Bronchial epithelial cell (primary cell): ENCODE measurements around the gene CAPZA1. TPM values are rescaled to one million over a fixed set of nuclear protein-coding genes. Genes with fewer than 3 reads are reported as not detected.

ENCODE experiments used
- DNase-seq: peaks from one replicate; pipeline ENCODE4 v3.0.0-alpha.2; 2010; ENCODE audit warnings: low read depth
- FAIRE-seq: peaks from 2 replicates; lab custom pipeline; 2011; peaks lifted over from hg19 to GRCh38; lab: Jason Lieb, UNC
- H3K27me3 ChIP-seq: 2 replicates; pipeline ENCODE4 v1.5.1; 2011; ENCODE audit warnings: low read length; ENCODE audit not compliant: control insufficient read depth, insufficient read depth
- H3K36me3 ChIP-seq: 2 replicates; pipeline ENCODE4 v1.5.1; 2011; ENCODE audit warnings: low read length; ENCODE audit not compliant: control insufficient read depth, insufficient read depth
- H3K4me3 ChIP-seq: 2 replicates; pipeline ENCODE4 v1.5.1; 2011; ENCODE audit warnings: mild to moderate bottlenecking, low read depth, low read length, control low read depth
- CTCF ChIP-seq: IDR thresholded peaks from 2 replicates; pipeline ENCODE4 v1.5.1; 2011; ENCODE audit warnings: mild to moderate bottlenecking, moderate library complexity, low read length, control low read depth, inconsistent platforms; ENCODE audit not compliant: insufficient read depth, severe bottlenecking
- total RNA-seq: library from RNA; depleted of rRNA; stranded (reverse); fragments of >200 nt; gene quantifications from 2 replicates; pipeline ENCODE4 v1.2.1, GENCODE V29; 2014

The CAPZA1 gene
- total RNA-seq, 1 donor from 2014 or later: 265 TPM

GRCh38 chr1:112692681-112693080 is 73.0 kb downstream of the CAPZA1 start:
- Histone ChIP-seq H3K36me3 (peaks cover 37% of the 10 kb centered on the region), H3K4me3 (no peak overlapping the region), H3K27me3 (no peaks in the 10 kb centered on the region)
- DNase-seq (no peak), FAIRE-seq (no peak)
- TF ChIP-seq CTCF: no peak

GRCh38 chr1:112693821-112694220 is 74.2 kb downstream of the CAPZA1 start:
- H3K27me3 ChIP-seq: no peaks in the 10 kb centered on the region
- no peak for TF ChIP-seq CTCF
- no peak for FAIRE-seq
- no peak overlapping the region for H3K4me3 ChIP-seq
- peaks cover 43% of the 10 kb centered on the region for H3K36me3 ChIP-seq
- no peak for DNase-seq

- no peak for TF ChIP-seq CTCF
- H3K4me3 ChIP-seq: no peak overlapping the region
- no peaks in the 10 kb centered on the region for H3K27me3 ChIP-seq
- no peak for FAIRE-seq
- H3K36me3 ChIP-seq: peaks cover 40% of the 10 kb centered on the region
- DNase-seq: no peak
These were observed 74.8 kb downstream of the CAPZA1 start for GRCh38 chr1:112694363-112694929.

- FAIRE-seq (no peak), DNase-seq (no peak)
- Histone ChIP-seq H3K4me3 (no peak overlapping the region), H3K27me3 (no peaks in the 10 kb centered on the region), H3K36me3 (peaks cover 36% of the 10 kb centered on the region)
- TF ChIP-seq CTCF: no peak
These were observed 75.6 kb downstream of the CAPZA1 start for GRCh38 chr1:112695276-112695675.

- DNase-seq (no peak), FAIRE-seq (no peak)
- H3K27me3 ChIP-seq: no peaks in the 10 kb centered on the region
- TF ChIP-seq CTCF: no peak
- H3K36me3 ChIP-seq: peaks cover 45% of the 10 kb centered on the region
- no peak overlapping the region for H3K4me3 ChIP-seq
These were observed 77.1 kb downstream of the CAPZA1 start for GRCh38 chr1:112696578-112697314.
